Neural crest cell (in vitro differentiated cells): ENCODE data around the gene PTPRF. TPM values are rescaled to one million over a fixed set of nuclear protein-coding genes. Genes with fewer than 3 reads are reported as not detected.

ENCODE experiments used
- DNase-seq: peaks from one replicate; pipeline ENCODE4 v3.0.0; 2021; ENCODE audit warnings: low read depth, mixed read lengths, low spot score
- H3K27ac Mint-ChIP-seq: one replicate; pipeline ENCODE4 v1.8.0; 2021; ENCODE audit warnings: mild to moderate bottlenecking, mixed read lengths; ENCODE audit not compliant: unreplicated experiment
- H3K27me3 Mint-ChIP-seq: 2 replicates; pipeline ENCODE4 v1.8.0; 2021; ENCODE audit warnings: low read depth, mild to moderate bottlenecking, mixed read lengths
- H3K36me3 Mint-ChIP-seq: 2 replicates; pipeline ENCODE4 v1.8.0; 2021; ENCODE audit warnings: low read depth, mild to moderate bottlenecking, mixed read lengths
- H3K4me1 Mint-ChIP-seq: 2 replicates; pipeline ENCODE4 v1.8.0; 2021; ENCODE audit warnings: mixed read lengths
- H3K4me3 Mint-ChIP-seq: one replicate; pipeline ENCODE4 v1.8.0; 2021; ENCODE audit warnings: mild to moderate bottlenecking, mixed read lengths
- H3K9me3 Mint-ChIP-seq: 2 replicates; pipeline ENCODE4 v1.8.0; 2021; ENCODE audit warnings: mixed read lengths
- total RNA-seq: library from RNA; stranded (reverse); gene quantifications from 2 replicates; pipeline ENCODE4 v1.2.1, GENCODE V29; 2021
- TF ChIP-seq, protein P1 (sequence below): fragments of 200-600 bp; sonication (generic); conservative IDR thresholded peaks from 2 replicates; pipeline ENCODE4 v1.5.0; 2021; ENCODE audit warnings: antibody characterized with exemption, mild to moderate bottlenecking

The PTPRF gene
- total RNA-seq, 1 donor from 2014 or later, result 125 TPM

GRCh38 chr1:43534256-43534655 is 3.6 kb downstream of the PTPRF start:
- DNase-seq, result no peak
- Mint-ChIP-seq H3K4me3 (peak overlapping the region; percentile 8), H3K4me1 (peaks cover 43% of the 10 kb centered on the region), H3K9me3 (no peaks in the 10 kb centered on the region), H3K27ac (no peak overlapping the region), H3K27me3 (peaks cover 15% of the 10 kb centered on the region), H3K36me3 (peaks cover 4% of the 10 kb centered on the region)
- TF ChIP-seq, protein P1, sequence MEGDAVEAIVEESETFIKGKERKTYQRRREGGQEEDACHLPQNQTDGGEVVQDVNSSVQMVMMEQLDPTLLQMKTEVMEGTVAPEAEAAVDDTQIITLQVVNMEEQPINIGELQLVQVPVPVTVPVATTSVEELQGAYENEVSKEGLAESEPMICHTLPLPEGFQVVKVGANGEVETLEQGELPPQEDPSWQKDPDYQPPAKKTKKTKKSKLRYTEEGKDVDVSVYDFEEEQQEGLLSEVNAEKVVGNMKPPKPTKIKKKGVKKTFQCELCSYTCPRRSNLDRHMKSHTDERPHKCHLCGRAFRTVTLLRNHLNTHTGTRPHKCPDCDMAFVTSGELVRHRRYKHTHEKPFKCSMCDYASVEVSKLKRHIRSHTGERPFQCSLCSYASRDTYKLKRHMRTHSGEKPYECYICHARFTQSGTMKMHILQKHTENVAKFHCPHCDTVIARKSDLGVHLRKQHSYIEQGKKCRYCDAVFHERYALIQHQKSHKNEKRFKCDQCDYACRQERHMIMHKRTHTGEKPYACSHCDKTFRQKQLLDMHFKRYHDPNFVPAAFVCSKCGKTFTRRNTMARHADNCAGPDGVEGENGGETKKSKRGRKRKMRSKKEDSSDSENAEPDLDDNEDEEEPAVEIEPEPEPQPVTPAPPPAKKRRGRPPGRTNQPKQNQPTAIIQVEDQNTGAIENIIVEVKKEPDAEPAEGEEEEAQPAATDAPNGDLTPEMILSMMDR, result no peak

DNA sequence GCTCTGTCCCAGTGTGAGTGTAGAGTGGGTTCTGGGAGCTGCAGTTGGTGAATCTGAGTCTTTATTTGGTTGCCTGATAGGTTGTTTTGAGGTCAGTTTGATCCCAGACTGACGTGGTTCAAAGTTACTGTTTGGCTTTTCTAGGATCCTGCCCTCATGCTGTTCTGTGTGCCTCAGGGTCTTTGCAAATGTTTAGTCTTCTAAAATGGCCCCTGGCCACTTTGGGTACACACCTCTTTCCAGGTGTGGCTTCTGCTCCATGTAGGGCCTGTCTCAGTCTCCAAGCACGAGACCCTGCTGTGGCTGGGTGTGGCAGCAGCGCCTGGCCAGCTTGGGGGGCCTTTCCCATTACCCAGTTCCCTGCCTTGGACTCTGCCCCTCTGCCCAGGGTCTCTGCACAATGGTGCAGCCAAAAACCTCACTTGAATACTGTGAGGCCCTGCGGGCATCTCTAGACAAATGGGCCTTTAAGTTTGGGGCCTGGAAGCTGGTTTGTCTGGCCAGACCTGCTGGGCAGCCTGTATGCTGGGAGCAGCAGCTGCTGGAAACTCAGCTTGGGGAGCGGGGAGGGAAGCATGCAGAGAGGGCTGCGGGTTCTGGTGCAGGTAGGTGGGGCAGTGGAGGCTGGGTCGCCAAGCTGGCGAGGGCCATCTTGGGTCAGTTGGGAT is 5.6 kb downstream of the PTPRF start:
- TF ChIP-seq, protein P1, result no peak

DNA sequence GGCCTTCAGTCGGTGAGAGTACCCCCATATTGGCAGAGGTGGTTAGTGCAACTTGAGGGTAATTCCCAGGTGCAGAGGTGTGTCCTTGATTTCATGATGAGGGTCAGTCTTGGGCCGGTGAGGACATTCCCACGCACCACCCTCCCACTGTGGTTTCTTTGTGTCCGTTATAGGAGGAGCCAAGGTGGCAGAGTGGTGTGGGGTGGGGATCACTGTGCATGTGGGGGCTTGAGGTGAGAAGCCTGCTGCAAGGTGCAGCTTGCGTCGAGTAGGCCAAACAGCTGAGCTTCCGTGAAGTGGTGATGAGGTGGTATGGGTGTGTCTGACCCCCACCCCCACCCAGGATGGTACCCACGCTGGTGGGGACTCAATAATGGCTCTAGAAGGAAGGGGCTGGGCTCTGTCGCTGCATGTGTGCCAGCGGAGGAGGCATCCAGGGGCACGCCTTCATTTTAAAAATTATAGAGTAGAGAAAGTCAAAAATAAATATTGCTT is 6.2 kb downstream of the PTPRF start:
- peaks cover 4% of the 10 kb centered on the region for H3K36me3 Mint-ChIP-seq
- peaks cover 43% of the 10 kb centered on the region for H3K4me1 Mint-ChIP-seq
- DNase-seq, result no peak
- H3K27ac Mint-ChIP-seq, result no peak overlapping the region
- peak overlapping the region; percentile 9 for H3K4me3 Mint-ChIP-seq
- TF ChIP-seq, protein P1, result no peak
- peaks cover 3% of the 10 kb centered on the region for H3K27me3 Mint-ChIP-seq
- no peaks in the 10 kb centered on the region for H3K9me3 Mint-ChIP-seq

More for the DNA sequence above, 5.6 kb downstream of the PTPRF start:
- no peak overlapping the region for H3K27ac Mint-ChIP-seq
- no peak for DNase-seq
- no peaks in the 10 kb centered on the region for H3K9me3 Mint-ChIP-seq
- peaks cover 45% of the 10 kb centered on the region for H3K4me1 Mint-ChIP-seq
- peaks cover 4% of the 10 kb centered on the region for H3K36me3 Mint-ChIP-seq
- H3K27me3 Mint-ChIP-seq, result peaks cover 5% of the 10 kb centered on the region
- H3K4me3 Mint-ChIP-seq, result no peak overlapping the region

DNA sequence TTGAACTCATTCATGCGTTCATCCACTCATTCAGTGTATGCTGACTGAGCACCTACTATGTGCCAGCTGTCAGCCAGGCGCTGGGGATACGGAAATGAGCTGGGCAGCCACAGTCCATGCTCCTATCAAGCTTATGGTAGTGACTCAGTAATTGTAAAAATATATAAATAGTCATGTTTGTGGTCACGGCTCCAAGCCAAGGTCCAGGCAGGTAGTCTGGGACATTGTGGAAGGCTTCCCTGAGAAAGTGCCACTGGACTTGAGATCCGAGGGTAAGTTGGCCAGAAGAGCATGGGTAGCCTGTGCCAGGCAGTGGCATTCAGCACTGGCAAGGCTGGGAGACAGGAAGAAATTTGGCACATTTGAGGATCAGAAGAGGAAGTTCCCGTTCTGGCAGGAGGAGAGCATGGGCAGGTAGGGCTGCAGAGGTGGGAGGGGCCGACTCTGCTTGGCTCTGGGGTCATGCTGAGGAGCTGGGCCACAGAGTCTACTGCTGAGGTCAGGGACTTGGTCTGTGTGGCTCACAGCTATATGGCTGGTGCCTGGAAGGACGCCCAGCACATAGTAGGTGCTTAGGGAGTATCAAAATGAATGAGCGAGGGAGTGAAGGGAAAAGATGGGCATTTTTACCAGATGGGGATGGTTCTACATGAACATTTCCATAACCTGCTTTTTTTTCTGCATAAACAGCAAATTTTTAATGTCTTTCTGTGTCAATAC is 6.9 kb downstream of the PTPRF start:
- no peaks in the 10 kb centered on the region for H3K9me3 Mint-ChIP-seq
- H3K4me1 Mint-ChIP-seq, result peaks cover 36% of the 10 kb centered on the region
- no peak overlapping the region for H3K4me3 Mint-ChIP-seq

DNA sequence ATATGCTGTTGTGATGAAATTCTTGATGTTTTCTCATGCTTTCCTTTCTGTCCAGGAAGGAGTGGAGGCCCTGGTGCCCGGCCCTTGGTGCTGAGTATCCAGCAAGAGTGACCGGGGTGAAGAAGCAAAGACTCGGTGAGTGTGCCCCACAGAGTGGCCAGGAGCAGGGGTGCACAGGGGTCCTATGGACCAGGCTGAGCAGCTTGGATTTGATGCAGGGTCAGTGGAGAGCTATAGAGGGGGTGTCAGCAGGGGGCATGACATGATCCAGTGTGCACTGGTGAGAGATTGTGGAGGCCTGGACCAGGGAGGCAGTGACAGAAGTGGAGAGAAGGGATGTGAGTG is 7.4 kb downstream of the PTPRF start:
- peaks cover 4% of the 10 kb centered on the region for H3K36me3 Mint-ChIP-seq
- H3K4me1 Mint-ChIP-seq, result peaks cover 31% of the 10 kb centered on the region
- no peak for DNase-seq
- H3K27ac Mint-ChIP-seq, result peak overlapping the region; percentile 21
- no peak overlapping the region for H3K4me3 Mint-ChIP-seq
- H3K27me3 Mint-ChIP-seq, result no peaks in the 10 kb centered on the region
- H3K9me3 Mint-ChIP-seq, result no peaks in the 10 kb centered on the region
- TF ChIP-seq, protein P1, result no peak

More for the DNA sequence above, 6.9 kb downstream of the PTPRF start:
- H3K27me3 Mint-ChIP-seq, result no peaks in the 10 kb centered on the region
- no peak for DNase-seq
- peaks cover 4% of the 10 kb centered on the region for H3K36me3 Mint-ChIP-seq
- H3K27ac Mint-ChIP-seq, result no peak overlapping the region
- TF ChIP-seq, protein P1, result no peak
